A549 (cell line): ENCODE measurements around the gene EFEMP1. TPM values are rescaled to one million over a fixed set of nuclear protein-coding genes. Genes with fewer than 3 reads are reported as not detected.

Experiments
- ATAC-seq, 2 experiments: fragments of 200-7000 bp in 1 of 2; fragments of >200 bp in 1 of 2; cut with Nextera tagmentation in 1 of 2; cut with Tn5 transposase in 1 of 2; 3 replicates each; pipeline versions ENCODE4 v1.8.0 to v1.9.1; 2018 to 2020; ENCODE audit warnings: mild to moderate bottlenecking in 1 of 2, moderate library complexity in 1 of 2
- CTCF ChIA-PET: fragments of 300-600 bp; sonication (Branson Sonifier 250); formaldehyde crosslinking; extraction: SDS; loops from one replicate; lab custom pipeline; 2021; ENCODE audit warnings: antibody characterized with exemption, inconsistent platforms; lab: Yijun Ruan, JAX
- POLR2A ChIA-PET: fragments of 350-600 bp; formaldehyde crosslinking; extraction: SDS; loops from one replicate; lab custom pipeline; 2021; ENCODE audit warnings: antibody characterized with exemption, inconsistent platforms; lab: Yijun Ruan, JAX
- DNase-seq, 2 experiments: peaks; one replicate each; pipeline versions ENCODE4 v3.0.0 to v3.0.0-alpha.2; 2011 to 2016; ENCODE audit warnings: low read depth in 1 of 2, low spot score in 1 of 2
- FAIRE-seq: peaks from 2 replicates; lab custom pipeline; 2011; peaks lifted over from hg19 to GRCh38; lab: Jason Lieb, UNC
- H3K27ac ChIP-seq, 2 experiments: fragments of >200 bp; sonication (Bioruptor Twin); formaldehyde crosslinking; 3 replicates each; pipeline ENCODE4 v1.5.1; 2016 to 2017
- H3K4me1 ChIP-seq: fragments of >200 bp; sonication (Bioruptor Twin); formaldehyde crosslinking; 3 replicates; pipeline ENCODE4 v1.6.1; 2016
- H3K4me2 ChIP-seq: fragments of >200 bp; sonication (Bioruptor Twin); formaldehyde crosslinking; 3 replicates; pipeline ENCODE4 v1.6.1; 2016
- H3K4me3 ChIP-seq: fragments of >200 bp; sonication (Bioruptor Twin); formaldehyde crosslinking; 3 replicates; pipeline ENCODE4 v1.5.1; 2016
- H3K9me3 ChIP-seq: fragments of >200 bp; sonication (Bioruptor Twin); formaldehyde crosslinking; 3 replicates; pipeline ENCODE4 v1.6.1; 2016
- ATOH8 ChIP-seq: fragments of 250-450 bp; sonication (Bioruptor Pico); IDR thresholded peaks from 2 replicates; pipeline ENCODE4 v1.5.0; 2020; ENCODE audit warnings: low read depth, mild to moderate bottlenecking, moderate library complexity
- CBX8 ChIP-seq: fragments of 200-600 bp; sonication (generic); IDR thresholded peaks from 2 replicates; pipeline ENCODE4 v1.6.1; 2016
- CEBPB ChIP-seq, 2 experiments: fragments of >200 bp in 1 of 2; sonication (Bioruptor Twin) in 1 of 2; formaldehyde crosslinking in 1 of 2; IDR thresholded peaks; 2 replicates each; pipeline ENCODE4 v1.6.1; 2012 to 2016
- CHD2 ChIP-seq: fragments of 150-350 bp; IDR thresholded peaks from 2 replicates; pipeline ENCODE4 v1.6.1; 2014; ENCODE audit warnings: low read length; ENCODE audit not compliant: partially characterized antibody
- CTCF ChIP-seq: fragments of >200 bp; sonication (Bioruptor Twin); formaldehyde crosslinking; IDR thresholded peaks from 3 replicates; pipeline ENCODE4 v1.5.1; 2016
- E2F6 ChIP-seq: IDR thresholded peaks from 2 replicates; pipeline ENCODE4 v1.6.1; 2012; ENCODE audit warnings: low read depth, borderline replicate concordance
- EHMT2 ChIP-seq: fragments of 200-600 bp; sonication (generic); IDR thresholded peaks from 2 replicates; pipeline ENCODE4 v1.6.1; 2016; ENCODE audit warnings: antibody characterized with exemption, low read depth, mild to moderate bottlenecking, moderate library complexity
- ELK1 ChIP-seq: fragments of 150-350 bp; IDR thresholded peaks from 2 replicates; pipeline ENCODE4 v1.6.1; 2014; ENCODE audit warnings: low read depth, mild to moderate bottlenecking, low read length
- ESRRA ChIP-seq: fragments of 150-350 bp; IDR thresholded peaks from 2 replicates; pipeline ENCODE4 v1.6.1; 2014; ENCODE audit warnings: mild to moderate bottlenecking, low read length, borderline replicate concordance
- FOSB ChIP-seq: fragments of 250-450 bp; sonication (Bioruptor Pico); IDR thresholded peaks from 2 replicates; pipeline ENCODE4 v1.5.0; 2020; ENCODE audit warnings: mild to moderate bottlenecking, moderate library complexity
- FOSL2 ChIP-seq, 2 experiments: fragments of 450-650 bp in 1 of 2; fragments of >200 bp in 1 of 2; sonication (Bioruptor Twin) in 1 of 2; formaldehyde crosslinking; IDR thresholded peaks; 2 replicates each; pipeline versions ENCODE4 v1.5.0 to v1.6.1; 2016 to 2020; ENCODE audit warnings: mild to moderate bottlenecking in 1 of 2, moderate library complexity in 1 of 2
- FOXS1 ChIP-seq: fragments of 250-450 bp; sonication (Bioruptor Pico); IDR thresholded peaks from 2 replicates; pipeline ENCODE4 v1.5.0; 2020; ENCODE audit warnings: mild to moderate bottlenecking, moderate library complexity
- GATA3 ChIP-seq: IDR thresholded peaks from 2 replicates; pipeline ENCODE4 v1.6.1; 2012; ENCODE audit warnings: borderline replicate concordance
- HOXA7 ChIP-seq: fragments of 250-450 bp; sonication (Bioruptor Pico); IDR thresholded peaks from 2 replicates; pipeline ENCODE4 v1.5.0; 2020; ENCODE audit warnings: mild to moderate bottlenecking, moderate library complexity
- JUN ChIP-seq, 2 experiments: fragments of >200 bp; sonication (Bioruptor Twin); formaldehyde crosslinking; IDR thresholded peaks; 2 replicates in 1 of 2; 3 replicates in 1 of 2; pipeline ENCODE4 v1.6.1; 2016 to 2017
- JUNB ChIP-seq: fragments of >200 bp; sonication (Bioruptor Twin); formaldehyde crosslinking; IDR thresholded peaks from 2 replicates; pipeline ENCODE4 v1.6.1; 2016
- KDM1A ChIP-seq: fragments of 200-600 bp; sonication (generic); IDR thresholded peaks from 2 replicates; pipeline ENCODE4 v1.6.1; 2016; ENCODE audit warnings: low read depth, mild to moderate bottlenecking
- KDM5A ChIP-seq: fragments of 200-600 bp; sonication (generic); IDR thresholded peaks from 2 replicates; pipeline ENCODE4 v1.6.1; 2016; ENCODE audit warnings: antibody characterized with exemption, mild to moderate bottlenecking
- MAZ ChIP-seq: fragments of 150-350 bp; IDR thresholded peaks from 2 replicates; pipeline ENCODE4 v1.6.1; 2014; ENCODE audit warnings: antibody characterized with exemption, low read depth, low read length, borderline replicate concordance
- MYC ChIP-seq: IDR thresholded peaks from 2 replicates; pipeline ENCODE4 v1.6.1; 2012; ENCODE audit warnings: mild to moderate bottlenecking, inconsistent platforms, low read length, improper control_type of control experiment, borderline replicate concordance
- NFE2L2 ChIP-seq: fragments of 150-350 bp; conservative IDR thresholded peaks from 2 replicates; pipeline ENCODE4 v1.6.1; 2014; ENCODE audit warnings: low read length
- NPAS2 ChIP-seq: fragments of 250-450 bp; sonication (Bioruptor Pico); IDR thresholded peaks from 2 replicates; pipeline ENCODE4 v1.8.0; 2022; ENCODE audit warnings: mild to moderate bottlenecking, moderate library complexity, borderline replicate concordance
- PHF8 ChIP-seq: fragments of 200-600 bp; sonication (generic); IDR thresholded peaks from 2 replicates; pipeline ENCODE4 v1.6.1; 2016; ENCODE audit warnings: low read depth, mild to moderate bottlenecking, antibody characterized with exemption, moderate library complexity, borderline replicate concordance
- POLR2AphosphoS2 ChIP-seq: conservative IDR thresholded peaks from 2 replicates; pipeline ENCODE4 v1.6.1; 2012; ENCODE audit warnings: low read length, improper control_type of control experiment, inconsistent platforms
- RAD21 ChIP-seq, 2 experiments: fragments of >200 bp in 1 of 2; sonication (Bioruptor Twin) in 1 of 2; formaldehyde crosslinking in 1 of 2; IDR thresholded peaks in 1 of 2; conservative IDR thresholded peaks in 1 of 2; 2 replicates in 1 of 2; 3 replicates in 1 of 2; pipeline ENCODE4 v1.6.1; 2012 to 2018; ENCODE audit warnings: inconsistent platforms in 1 of 2
- RCOR1 ChIP-seq: fragments of 150-350 bp; IDR thresholded peaks from 2 replicates; pipeline ENCODE4 v1.6.1; 2014; ENCODE audit warnings: antibody characterized with exemption, low read length, low read depth
- REST ChIP-seq: fragments of 200-600 bp; sonication (generic); IDR thresholded peaks from 2 replicates; pipeline ENCODE4 v1.6.1; 2016; ENCODE audit warnings: antibody characterized with exemption, mild to moderate bottlenecking, moderate library complexity
- SMC3 ChIP-seq: fragments of >200 bp; sonication (Bioruptor Twin); formaldehyde crosslinking; IDR thresholded peaks from 3 replicates; pipeline ENCODE4 v1.6.1; 2018; ENCODE audit warnings: inconsistent platforms
- SREBF2 ChIP-seq: fragments of 450-650 bp; IDR thresholded peaks from 2 replicates; pipeline ENCODE4 v1.6.1; 2014; ENCODE audit warnings: mild to moderate bottlenecking, moderate library complexity
- TP53 ChIP-seq: fragments of 250-450 bp; sonication (Bioruptor Pico); IDR thresholded peaks from 2 replicates; pipeline ENCODE4 v1.5.0; 2021; ENCODE audit warnings: mild to moderate bottlenecking, moderate library complexity
- ZC3H11A ChIP-seq: fragments of 450-650 bp; IDR thresholded peaks from 2 replicates; pipeline ENCODE4 v1.6.1; 2014; ENCODE audit warnings: antibody characterized with exemption, mild to moderate bottlenecking
- ZFP36 ChIP-seq: fragments of 450-650 bp; IDR thresholded peaks from 2 replicates; pipeline ENCODE4 v1.6.1; 2014; ENCODE audit warnings: borderline replicate concordance; ENCODE audit not compliant: partially characterized antibody
- ZSCAN20 ChIP-seq: fragments of 250-450 bp; sonication (Bioruptor Pico); IDR thresholded peaks from 2 replicates; pipeline ENCODE4 v1.8.0; 2022; ENCODE audit warnings: mild to moderate bottlenecking, moderate library complexity
- WGBS: methylation state at CpG from one replicate; pipeline ENCODE4 v1.1.6; 2017; ENCODE audit errors: missing lambda C conversion rate; 5-methylcytosine and 5-hydroxymethylcytosine counted together
- polyA plus RNA-seq, 4 experiments: library from polyadenylated mRNA; depleted of rRNA in 3 of 4; stranded (reverse); fragments of >200 nt; fragmentation: RNase III in 1 of 4; extraction: RNeasy Plus Mini Kit Qiagen cat#74134 plus additional on column Dnase treatment in 1 of 4; gene quantifications; 2 replicates in 3 of 4; 3 replicates in 1 of 4; pipeline ENCODE4 v1.2.3, GENCODE V29; 2011 to 2017

EFEMP1 gene
- polyA plus RNA-seq, 2 of the 4 experiments (the other 2 are of a cell fraction): 48.5 to 59.2 TPM

- no peak overlapping the region for H3K4me3 ChIP-seq
- H3K27ac ChIP-seq: peak overlapping the region; percentile 89 to 90
- ChIA-PET POLR2A (interaction anchor here (0.6 to 2.1 kb wide), 6 partner anchors 20 to 91 kb away, joined by 3 to 15 read pairs (median 4); no protein-coding TSS in a partner anchor), CTCF (interaction anchor here (0.9 to 3.6 kb wide), 8 partner anchors 11 to 141 kb away, joined by 3 to 17 read pairs (median 4); partner anchors contain the start of gene EFEMP1)
- H3K9me3 ChIP-seq: no peaks in the 10 kb centered on the region
- ATAC-seq: peak; percentile 94 to 99
- peak; percentile 53 to 94 for DNase-seq
- 76% methylated on average over 7 of the region's 7 CpGs for WGBS
- peak; percentile 89 for FAIRE-seq
- H3K4me2 ChIP-seq: peak overlapping the region; percentile 67
- peaks cover 38% of the 10 kb centered on the region for H3K4me1 ChIP-seq
- TF ChIP-seq ESRRA: no peak
- no peak for TF ChIP-seq POLR2AphosphoS2
- no peak for TF ChIP-seq KDM1A
- TF ChIP-seq ATOH8: no peak
- TF ChIP-seq E2F6: no peak
- TF ChIP-seq CTCF: no peak
- TF ChIP-seq ZC3H11A: no peak
- no peak for TF ChIP-seq CBX8
- TF ChIP-seq GATA3: peak; percentile 86
- TF ChIP-seq NFE2L2: peak; percentile 76
- peak; percentile 39; the same call in 1 of the 2 replicates for TF ChIP-seq ZSCAN20
- TF ChIP-seq RCOR1: no peak
- TF ChIP-seq RAD21 (conservative IDR thresholded peaks at IDR 0.05 in 1 of 2, IDR thresholded peaks at IDR 0.05 in 1 of 2): peak; percentile 6 to 57; a peak in 1 of 5 replicates
- TF ChIP-seq SREBF2: no peak
- TF ChIP-seq CHD2: no peak
- no peak for TF ChIP-seq NPAS2
- TF ChIP-seq SMC3: peak; percentile 7; the same call in 1 of the 3 replicates
- TF ChIP-seq JUN (IDR thresholded peaks at IDR 0.05): peak; percentile 77 to 84; a peak in 3 of 5 replicates
- peak; percentile 77 for TF ChIP-seq FOSL2 (IDR thresholded peaks at IDR 0.05)
- TF ChIP-seq FOSL2 (CRISPR knock-in tag; IDR thresholded peaks at IDR 0.05): peak; percentile 96
- no peak for TF ChIP-seq ELK1
- no peak for TF ChIP-seq HOXA7 (CRISPR knock-in tag)
- TF ChIP-seq PHF8: no peak
- TF ChIP-seq MYC: no peak
- TF ChIP-seq CEBPB (IDR thresholded peaks at IDR 0.05): peak; percentile 25 to 56
- TF ChIP-seq KDM5A: no peak
- peak; percentile 90 for TF ChIP-seq JUNB
- no peak for TF ChIP-seq REST
- TF ChIP-seq FOSB (CRISPR knock-in tag): no peak
- TF ChIP-seq FOXS1 (CRISPR knock-in tag): no peak
- no peak for TF ChIP-seq ZFP36
- TF ChIP-seq EHMT2: no peak
- TF ChIP-seq TP53 (CRISPR knock-in tag): no peak
- TF ChIP-seq MAZ: no peak
These were observed 60.8 kb downstream of the EFEMP1 start for GRCh38 chr2:55862673-55863390.
